Trophoblast cell (in vitro differentiated cells and primary cell): Measurements from ENCODE around the gene ST6GALNAC3.
"Not testable (repeated sequence)": the region's sequence is repeated elsewhere in the genome, so short reads cannot be mapped to it uniquely, and the experiment has no call there.

Source experiments
- DNase-seq, 2 donors: peaks; one replicate each; pipeline ENCODE4 v3.0.0-alpha.2; 2016
- H2AFZ ChIP-seq: 2 replicates; pipeline ENCODE4 v1.6.1; 2013; ENCODE audit warnings: low read length, moderate library complexity, mild to moderate bottlenecking; ENCODE audit not compliant: insufficient read depth, poor library complexity
- H2AK5ac ChIP-seq: 2 replicates; pipeline ENCODE4 v1.6.1; 2013; ENCODE audit warnings: mild to moderate bottlenecking, low read length
- H2BK120ac ChIP-seq: 2 replicates; pipeline ENCODE4 v1.6.1; 2013; ENCODE audit warnings: low read length, mild to moderate bottlenecking, moderate library complexity; ENCODE audit not compliant: insufficient read depth, poor library complexity
- H2BK12ac ChIP-seq: 2 replicates; pipeline ENCODE4 v1.6.1; 2013; ENCODE audit warnings: mild to moderate bottlenecking, low read length, moderate library complexity
- H2BK5ac ChIP-seq: 2 replicates; pipeline ENCODE4 v1.6.1; 2013; ENCODE audit warnings: low read length, low read depth, moderate library complexity, mild to moderate bottlenecking; ENCODE audit not compliant: poor library complexity
- H3K14ac ChIP-seq: 2 replicates; pipeline ENCODE4 v1.6.1; 2013; ENCODE audit warnings: mild to moderate bottlenecking, low read length
- H3K18ac ChIP-seq: 2 replicates; pipeline ENCODE4 v1.6.1; 2013; ENCODE audit warnings: mild to moderate bottlenecking, low read length
- H3K23ac ChIP-seq: 2 replicates; pipeline ENCODE4 v1.6.1; 2013; ENCODE audit warnings: low read length
- H3K27ac ChIP-seq: 2 replicates; pipeline ENCODE4 v1.5.1; 2013; ENCODE audit warnings: low read depth, mild to moderate bottlenecking, inconsistent platforms, low read length, moderate library complexity
- H3K27me3 ChIP-seq: 2 replicates; pipeline ENCODE4 v1.6.1; 2013; ENCODE audit warnings: inconsistent platforms, mild to moderate bottlenecking, low read length, moderate library complexity; ENCODE audit not compliant: insufficient read depth
- H3K36me3 ChIP-seq, 2 experiments: 1 replicate in 1 of 2; 2 replicates in 1 of 2; pipeline ENCODE4 v1.6.1; 2013; ENCODE audit warnings: low read length in 2 of 2, mild to moderate bottlenecking in 2 of 2, moderate library complexity in 1 of 2; ENCODE audit not compliant: insufficient read depth in 2 of 2, control insufficient read depth in 1 of 2
- H3K4ac ChIP-seq: 2 replicates; pipeline ENCODE4 v1.6.1; 2013; ENCODE audit warnings: low read depth, mild to moderate bottlenecking, low read length, moderate library complexity
- H3K4me1 ChIP-seq, 2 experiments: 1 replicate in 1 of 2; 2 replicates in 1 of 2; pipeline ENCODE4 v1.6.1; 2013; ENCODE audit warnings: low read length in 2 of 2, mild to moderate bottlenecking in 2 of 2, moderate library complexity in 1 of 2; ENCODE audit not compliant: insufficient read depth in 2 of 2, control insufficient read depth in 1 of 2
- H3K4me2 ChIP-seq: 2 replicates; pipeline ENCODE4 v1.6.1; 2013; ENCODE audit warnings: inconsistent platforms, mild to moderate bottlenecking, low read length, moderate library complexity
- H3K4me3 ChIP-seq: 2 replicates; pipeline ENCODE4 v1.5.1; 2013; ENCODE audit warnings: mild to moderate bottlenecking, low read depth, low read length, inconsistent platforms
- H3K79me1 ChIP-seq: one replicate; pipeline ENCODE4 v1.6.1; 2013; ENCODE audit warnings: low read length
- H3K79me2 ChIP-seq: 2 replicates; pipeline ENCODE4 v1.6.1; 2013; ENCODE audit warnings: low read length, mild to moderate bottlenecking; ENCODE audit not compliant: control insufficient read depth, insufficient read depth, poor library complexity
- H3K9ac ChIP-seq: 2 replicates; pipeline ENCODE4 v1.6.1; 2013; ENCODE audit warnings: mild to moderate bottlenecking, low read length
- H3K9me3 ChIP-seq: 2 replicates; pipeline ENCODE4 v1.6.1; 2013; ENCODE audit warnings: low read depth, mild to moderate bottlenecking, control low read depth, inconsistent platforms, low read length; ENCODE audit not compliant: insufficient read depth
- H4K12ac ChIP-seq: 2 replicates; pipeline ENCODE4 v1.6.1; 2013; ENCODE audit warnings: low read depth, mild to moderate bottlenecking, low read length, moderate library complexity
- H4K8ac ChIP-seq: 2 replicates; pipeline ENCODE4 v1.6.1; 2013; ENCODE audit warnings: low read depth, mild to moderate bottlenecking, low read length, moderate library complexity
- H4K91ac ChIP-seq: one replicate; pipeline ENCODE4 v1.6.1; 2013; ENCODE audit warnings: low read depth, mild to moderate bottlenecking, low read length, moderate library complexity
- WGBS: extraction: QIAGEN DNeasy Blood & Tissue Kit; methylation state at CpG from one replicate; pipeline ENCODE4 v1.1.7; 2013; ENCODE audit warnings: missing lambda C conversion rate; ENCODE audit not compliant: insufficient read length, insufficient coverage; ENCODE audit errors: extremely low coverage; 5-methylcytosine and 5-hydroxymethylcytosine counted together

Gene ST6GALNAC3

DNA sequence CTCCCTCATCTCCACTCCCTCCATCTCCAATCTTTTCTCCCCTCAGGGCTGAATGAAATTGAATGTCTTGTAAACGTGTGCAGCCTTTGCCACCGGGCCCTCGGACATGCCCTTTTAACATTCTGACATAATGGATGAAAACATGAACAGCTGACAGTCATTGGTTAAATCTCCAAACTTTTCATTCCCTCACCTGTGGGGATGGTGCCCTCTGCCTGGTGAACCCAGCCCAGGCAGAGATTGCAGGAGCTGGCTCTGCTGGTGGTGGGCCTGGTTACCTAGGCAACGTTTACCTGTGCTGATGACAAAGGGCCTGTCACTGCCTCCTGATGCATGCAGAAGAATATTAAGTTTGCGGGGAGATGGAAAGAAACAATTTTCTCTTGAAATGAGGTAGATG is 21.3 kb downstream of the ST6GALNAC3 start:
- DNase-seq, result no peak
- WGBS, result no CpG with 5 or more reads among the region's 5 CpGs
- no peak overlapping the region for H3K27ac ChIP-seq

DNA sequence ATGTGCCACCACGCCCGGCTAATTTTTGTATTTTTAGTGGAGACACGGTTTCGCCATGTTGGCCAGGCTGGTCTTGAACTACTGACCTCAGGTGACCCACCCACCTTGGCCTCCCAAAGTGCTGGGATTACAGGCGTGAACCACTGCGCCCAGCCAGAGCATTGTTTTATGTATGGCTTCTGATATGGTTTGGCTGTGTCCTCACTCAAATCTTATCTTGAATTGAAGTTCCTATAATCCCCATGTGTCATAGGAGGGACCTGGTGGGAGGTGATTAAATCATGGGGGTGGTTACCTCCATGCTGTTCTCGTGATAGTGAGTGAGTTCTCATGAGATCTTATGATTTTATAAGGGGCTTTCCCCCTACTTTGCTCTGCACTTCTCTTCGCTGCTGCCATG is 22.5 kb downstream of the ST6GALNAC3 start:
- not testable (repeated sequence) for H2BK12ac ChIP-seq, H2AFZ ChIP-seq, H3K9me3 ChIP-seq, H3K9ac ChIP-seq, H3K18ac ChIP-seq, H2BK5ac ChIP-seq, DNase-seq, H3K27me3 ChIP-seq, H3K79me1 ChIP-seq, H2AK5ac ChIP-seq, H3K79me2 ChIP-seq, H4K8ac ChIP-seq, H3K27ac ChIP-seq, H2BK120ac ChIP-seq, H3K23ac ChIP-seq, H3K36me3 ChIP-seq, H3K14ac ChIP-seq, H3K4me2 ChIP-seq, H3K4me1 ChIP-seq, H4K12ac ChIP-seq, H3K4me3 ChIP-seq, H4K91ac ChIP-seq, H3K4ac ChIP-seq
- no CpG with 5 or more reads among the region's 8 CpGs for WGBS

More for the DNA sequence above, 21.3 kb downstream of the ST6GALNAC3 start:
- Histone ChIP-seq H3K9me3 (peaks cover 2% of the 10 kb centered on the region), H4K8ac (no peak overlapping the region), H2BK12ac (no peak overlapping the region), H3K14ac (no peak overlapping the region), H3K36me3 (no peaks in the 10 kb centered on the region), H3K4me1 (peaks cover 0 to under 1% of the 10 kb centered on the region in 2 experiments), H2AFZ (no peak overlapping the region), H4K91ac (no peak overlapping the region), H3K9ac (no peak overlapping the region), H3K4me2 (no peak overlapping the region), H3K79me1 (no peaks in the 10 kb centered on the region), H3K4me3 (no peak overlapping the region), H3K18ac (no peak overlapping the region), H2BK5ac (no peak overlapping the region), H3K79me2 (no peaks in the 10 kb centered on the region), H4K12ac (no peak overlapping the region), H2BK120ac (no peak overlapping the region), H3K4ac (no peak overlapping the region), H3K23ac (no peak overlapping the region), H2AK5ac (no peak overlapping the region), H3K27me3 (no peaks in the 10 kb centered on the region)

DNA sequence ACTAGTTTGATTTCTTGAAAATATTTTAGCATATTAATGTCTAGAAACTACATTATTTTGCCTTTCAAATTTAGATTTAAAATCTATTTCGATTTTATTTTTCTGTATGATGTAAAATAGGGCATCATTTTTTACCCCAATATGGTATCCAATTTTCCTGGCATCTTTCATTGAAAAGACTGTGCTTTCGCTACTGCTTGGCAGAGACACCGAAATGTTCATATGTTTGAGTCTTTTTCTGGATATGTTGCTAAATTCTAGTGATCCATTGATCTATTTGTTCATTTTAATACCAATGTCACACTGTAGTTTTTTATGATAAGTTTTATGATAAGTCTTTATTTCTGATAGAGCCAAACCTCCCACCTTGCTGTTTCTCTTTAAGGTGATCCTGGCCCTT is 24.3 kb downstream of the ST6GALNAC3 start:
- Histone ChIP-seq H3K36me3 (no peaks in the 10 kb centered on the region), H3K79me1 (no peaks in the 10 kb centered on the region), H3K27me3 (no peaks in the 10 kb centered on the region), H3K9ac (no peak overlapping the region), H4K91ac (no peak overlapping the region), H3K18ac (no peak overlapping the region), H3K23ac (no peak overlapping the region), H3K4me1 (no peaks in the 10 kb centered on the region), H3K4me3 (no peak overlapping the region), H2AK5ac (no peak overlapping the region), H2BK5ac (no peak overlapping the region), H3K4ac (no peak overlapping the region), H2BK120ac (no peak overlapping the region), H3K79me2 (no peaks in the 10 kb centered on the region), H4K8ac (no peak overlapping the region), H2BK12ac (no peak overlapping the region), H3K9me3 (no peaks in the 10 kb centered on the region), H3K4me2 (no peak overlapping the region), H3K27ac (no peak overlapping the region), H3K14ac (no peak overlapping the region), H4K12ac (no peak overlapping the region), H2AFZ (no peak overlapping the region)
- WGBS, result no CpG with 5 or more reads among the region's 3 CpGs
- DNase-seq, result no peak

DNA sequence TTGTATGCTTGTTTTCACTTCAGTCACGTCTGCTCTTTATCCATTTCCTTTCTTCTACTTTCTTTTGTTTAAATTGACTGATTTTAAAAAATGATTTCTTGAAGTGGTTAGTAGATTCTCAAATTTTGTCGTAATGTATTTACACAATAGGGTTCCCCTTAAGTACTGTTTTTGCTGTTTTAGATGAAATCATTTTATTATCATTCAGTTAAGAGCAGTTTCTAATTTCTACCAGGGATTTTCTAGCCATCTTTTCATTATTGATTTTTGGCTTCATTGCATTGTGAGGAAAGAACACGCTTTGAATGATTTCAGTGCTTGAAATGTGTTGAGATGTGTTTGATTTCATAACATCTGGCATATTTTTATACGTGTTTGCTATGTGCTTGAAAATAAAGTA is 27.0 kb downstream of the ST6GALNAC3 start:
- Histone ChIP-seq H3K79me2 (no peaks in the 10 kb centered on the region), H3K23ac (no peak overlapping the region), H3K4ac (no peak overlapping the region), H2BK120ac (no peak overlapping the region), H2BK5ac (no peak overlapping the region), H3K18ac (no peak overlapping the region), H3K27me3 (no peaks in the 10 kb centered on the region), H4K12ac (no peak overlapping the region), H3K79me1 (no peaks in the 10 kb centered on the region), H3K14ac (no peak overlapping the region), H3K27ac (no peak overlapping the region), H3K9me3 (no peaks in the 10 kb centered on the region), H4K8ac (no peak overlapping the region), H2AK5ac (no peak overlapping the region), H2AFZ (no peak overlapping the region), H3K9ac (no peak overlapping the region), H3K4me2 (no peak overlapping the region), H2BK12ac (no peak overlapping the region), H3K4me1 (no peaks in the 10 kb centered on the region), H4K91ac (no peak overlapping the region), H3K36me3 (peaks cover 2 to 3% of the 10 kb centered on the region in 2 experiments), H3K4me3 (no peak overlapping the region)
- WGBS, result no CpG with 5 or more reads among the region's 4 CpGs
- DNase-seq, result no peak
